Mesenchymal stem cell (in vitro differentiated cells and primary cell): ENCODE measurements around the gene MVD. TPM values are rescaled to one million over a fixed set of nuclear protein-coding genes. Genes with fewer than 3 reads are reported as not detected.

Source experiments
- DNase-seq: peaks from one replicate; pipeline ENCODE4 v3.0.0-alpha.2; 2013
- H2AFZ ChIP-seq: one replicate; pipeline ENCODE4 v1.6.1; 2013; ENCODE audit warnings: low read depth, mild to moderate bottlenecking, control low read depth, inconsistent platforms, low read length, moderate library complexity
- H2AK5ac ChIP-seq: 2 replicates; pipeline ENCODE4 v1.6.1; 2013; ENCODE audit warnings: low read length, moderate library complexity, mild to moderate bottlenecking, inconsistent platforms; ENCODE audit not compliant: severe bottlenecking
- H2BK120ac ChIP-seq: one replicate; pipeline ENCODE4 v1.6.1; 2013; ENCODE audit warnings: low read depth, mild to moderate bottlenecking, inconsistent platforms, low read length, moderate library complexity
- H2BK12ac ChIP-seq, 2 experiments: one replicate each; pipeline ENCODE4 v1.6.1; 2013; ENCODE audit warnings: inconsistent platforms in 2 of 2, low read length in 2 of 2, mild to moderate bottlenecking in 2 of 2, moderate library complexity in 2 of 2, control low read depth in 1 of 2
- H2BK15ac ChIP-seq: one replicate; pipeline ENCODE4 v1.6.1; 2013; ENCODE audit warnings: mild to moderate bottlenecking, low read depth, inconsistent platforms; ENCODE audit not compliant: poor library complexity, severe bottlenecking
- H2BK5ac ChIP-seq: 2 replicates; pipeline ENCODE4 v1.6.1; 2013; ENCODE audit warnings: low read depth, mild to moderate bottlenecking, low read length, control low read depth, inconsistent platforms; ENCODE audit not compliant: poor library complexity, severe bottlenecking
- H3K14ac ChIP-seq, 2 experiments: one replicate each; pipeline ENCODE4 v1.6.1; 2013; ENCODE audit warnings: inconsistent platforms in 2 of 2, low read length in 2 of 2, control low read depth in 1 of 2, mild to moderate bottlenecking in 1 of 2, moderate library complexity in 1 of 2
- H3K18ac ChIP-seq, 2 experiments: one replicate each; pipeline ENCODE4 v1.6.1; 2013; ENCODE audit warnings: inconsistent platforms in 2 of 2, low read length in 2 of 2, control low read depth in 1 of 2, low read depth in 1 of 2, mild to moderate bottlenecking in 1 of 2
- H3K23ac ChIP-seq, 2 experiments: one replicate each; pipeline ENCODE4 v1.6.1; 2013; ENCODE audit warnings: inconsistent platforms in 2 of 2, low read length in 2 of 2, mild to moderate bottlenecking in 2 of 2, moderate library complexity in 2 of 2, control low read depth in 1 of 2
- H3K27ac ChIP-seq: 2 replicates; pipeline ENCODE4 v1.5.1; 2013; ENCODE audit warnings: mild to moderate bottlenecking, moderate library complexity, low read length, control low read depth, inconsistent platforms; ENCODE audit not compliant: poor library complexity, severe bottlenecking
- H3K27me3 ChIP-seq, 2 experiments: 2 replicates each; pipeline versions ENCODE4 v1.6.1 to v1.7.0; 2013; ENCODE audit warnings: low read length in 2 of 2, mild to moderate bottlenecking in 2 of 2, moderate library complexity in 2 of 2, control low read depth in 1 of 2, inconsistent platforms in 1 of 2; ENCODE audit not compliant: control insufficient read depth in 1 of 2, insufficient read depth in 1 of 2
- H3K36me3 ChIP-seq, 2 experiments: 2 replicates each; pipeline versions ENCODE4 v1.6.1 to v1.7.0; 2013; ENCODE audit warnings: low read length in 2 of 2, control low read depth in 1 of 2, inconsistent platforms in 1 of 2, low read depth in 1 of 2, mild to moderate bottlenecking in 1 of 2; ENCODE audit not compliant: insufficient read depth in 2 of 2, control insufficient read depth in 1 of 2
- H3K4ac ChIP-seq, 2 experiments: one replicate each; pipeline ENCODE4 v1.6.1; 2013; ENCODE audit warnings: inconsistent platforms in 2 of 2, low read length in 2 of 2, mild to moderate bottlenecking in 2 of 2, moderate library complexity in 2 of 2, control low read depth in 1 of 2, low read depth in 1 of 2
- H3K4me1 ChIP-seq: 2 replicates; pipeline ENCODE4 v1.6.1; 2013; ENCODE audit warnings: low read depth, low read length, control low read depth; ENCODE audit not compliant: control insufficient read depth, insufficient read depth
- H3K4me2 ChIP-seq: 2 replicates; pipeline ENCODE4 v1.6.1; 2013; ENCODE audit warnings: low read length, mild to moderate bottlenecking, inconsistent platforms; ENCODE audit not compliant: poor library complexity, severe bottlenecking
- H3K4me3 ChIP-seq, 2 experiments: 2 replicates each; pipeline versions ENCODE4 v1.5.1 to v1.7.0; 2013; ENCODE audit warnings: low read length in 2 of 2, mild to moderate bottlenecking in 2 of 2, control low read depth in 1 of 2, low read depth in 1 of 2; ENCODE audit not compliant: insufficient read depth in 1 of 2
- H3K79me1 ChIP-seq: replicated peaks from 2 replicates; pipeline ENCODE4 v1.6.1; 2013; ENCODE audit warnings: mild to moderate bottlenecking, control low read depth, low read length, inconsistent platforms; ENCODE audit not compliant: poor library complexity, severe bottlenecking
- H3K9ac ChIP-seq: 2 replicates; pipeline ENCODE4 v1.7.0; 2013; ENCODE audit warnings: mild to moderate bottlenecking, low read length, moderate library complexity
- H3K9me3 ChIP-seq: 2 replicates; pipeline ENCODE4 v1.7.0; 2013; ENCODE audit warnings: mild to moderate bottlenecking, low read length; ENCODE audit not compliant: control insufficient read depth
- H4K8ac ChIP-seq: one replicate; pipeline ENCODE4 v1.6.1; 2013; ENCODE audit warnings: inconsistent platforms, mild to moderate bottlenecking, low read length, moderate library complexity
- H4K91ac ChIP-seq: one replicate; pipeline ENCODE4 v1.6.1; 2013; ENCODE audit warnings: mild to moderate bottlenecking, low read length, inconsistent platforms
- WGBS: methylation state at CpG from one replicate; pipeline ENCODE4 v1.1.7; 2013; ENCODE audit warnings: mixed read lengths; 5-methylcytosine and 5-hydroxymethylcytosine counted together
- polyA plus RNA-seq, 2 experiments: library from polyadenylated mRNA; stranded (reverse); fragments of 200-250 nt; gene quantifications; one replicate each; pipeline ENCODE4 v1.2.3, GENCODE V29; 2013

Gene MVD
- 120 TPM for polyA plus RNA-seq (2013, experiment 1 of 2)
- polyA plus RNA-seq (2013, experiment 2 of 2) = 109 TPM

GRCh38 chr16:88662843-88663606 lies at the start of gene MVD:
MVD (minus strand) TSS chr16:88663091; CDS start chr16:88663080, 11 bp downstream.
- Histone ChIP-seq H3K9me3 (no peaks in the 10 kb centered on the region), H3K18ac (peak within 1 kb of the TSS; percentile 95 to 97), H3K23ac (peak within 1 kb of the TSS; percentile 51 to 92), H3K4ac (peak within 1 kb of the TSS; percentile 94 to 99), H3K27me3 (no peaks in the 10 kb centered on the region), H3K14ac (peak within 1 kb of the TSS in 1 of 2 experiments; percentile 100), H4K8ac (peak within 1 kb of the TSS; percentile 94), H2BK15ac (peak within 1 kb of the TSS; percentile 97), H3K27ac (no peak within 1 kb of the TSS), H3K9ac (peak within 1 kb of the TSS; percentile 92), H2BK120ac (peak within 1 kb of the TSS; percentile 90), H3K4me2 (peak within 1 kb of the TSS; percentile 81), H2BK5ac (no peak within 1 kb of the TSS), H3K36me3 (peaks cover 17 to 22% of the 10 kb centered on the region in 2 experiments), H2BK12ac (peak within 1 kb of the TSS in 1 of 2 experiments; percentile 91), H2AK5ac (no peak within 1 kb of the TSS), H4K91ac (peak within 1 kb of the TSS; percentile 93), H3K79me1 (peaks cover 24% of the 10 kb centered on the region), H2AFZ (peak within 1 kb of the TSS; percentile 91), H3K4me1 (peaks cover 15% of the 10 kb centered on the region), H3K4me3 (peak within 1 kb of the TSS; percentile 92 to 97)
- WGBS = under 1% methylated on average over 73 of the region's 88 CpGs
- DNase-seq = peak; percentile 99

- H3K4me1 ChIP-seq = peaks cover 9% of the 10 kb centered on the region
- DNase-seq = no peak
- H4K91ac ChIP-seq = no peak overlapping the region
- WGBS = 91% methylated on average over 21 of the region's 25 CpGs
- no peaks in the 10 kb centered on the region for H3K27me3 ChIP-seq
- no peaks in the 10 kb centered on the region for H3K9me3 ChIP-seq
- no peak overlapping the region for H2BK12ac ChIP-seq
- no peak overlapping the region for H3K14ac ChIP-seq
- H3K36me3 ChIP-seq = peaks cover 43 to 79% of the 10 kb centered on the region in 2 experiments
- H2BK15ac ChIP-seq = no peak overlapping the region
- H4K8ac ChIP-seq = no peak overlapping the region
- H2BK120ac ChIP-seq = no peak overlapping the region
- no peak overlapping the region for H2AK5ac ChIP-seq
- H2AFZ ChIP-seq = no peak overlapping the region
- H3K27ac ChIP-seq = no peak overlapping the region
- H3K4me3 ChIP-seq = no peak overlapping the region
- H3K79me1 ChIP-seq = peaks cover 31% of the 10 kb centered on the region
- no peak overlapping the region for H2BK5ac ChIP-seq
- H3K9ac ChIP-seq = no peak overlapping the region
- H3K23ac ChIP-seq = no peak overlapping the region
- no peak overlapping the region for H3K4me2 ChIP-seq
- no peak overlapping the region for H3K18ac ChIP-seq
- no peak overlapping the region for H3K4ac ChIP-seq
These were observed 49.6 kb upstream of the MVD start for GRCh38 chr16:88712362-88712979.

GRCh38 chr16:88711750-88712340 lies 49.0 kb upstream of the MVD start:
- no peak overlapping the region for H2BK120ac ChIP-seq
- no peak overlapping the region for H4K8ac ChIP-seq
- H3K36me3 ChIP-seq = peaks cover 37 to 73% of the 10 kb centered on the region in 2 experiments
- no peaks in the 10 kb centered on the region for H3K9me3 ChIP-seq
- no peak overlapping the region for H3K18ac ChIP-seq
- WGBS = 89% methylated on average over 18 of the region's 18 CpGs
- DNase-seq = no peak
- H3K14ac ChIP-seq = no peak overlapping the region
- H2AFZ ChIP-seq = no peak overlapping the region
- H2BK5ac ChIP-seq = no peak overlapping the region
- no peak overlapping the region for H3K4me3 ChIP-seq
- H3K27me3 ChIP-seq = no peaks in the 10 kb centered on the region
- no peak overlapping the region for H3K9ac ChIP-seq
- no peak overlapping the region for H2BK12ac ChIP-seq
- H4K91ac ChIP-seq = no peak overlapping the region
- H3K4me2 ChIP-seq = no peak overlapping the region
- peaks cover 15% of the 10 kb centered on the region for H3K4me1 ChIP-seq
- H3K23ac ChIP-seq = no peak overlapping the region
- no peak overlapping the region for H2BK15ac ChIP-seq
- no peak overlapping the region for H3K27ac ChIP-seq
- H3K4ac ChIP-seq = no peak overlapping the region
- H3K79me1 ChIP-seq = peaks cover 33% of the 10 kb centered on the region
- no peak overlapping the region for H2AK5ac ChIP-seq

- H2BK5ac ChIP-seq = no peak overlapping the region
- no peak overlapping the region for H2BK15ac ChIP-seq
- H2AFZ ChIP-seq = no peak overlapping the region
- H3K9ac ChIP-seq = no peak overlapping the region
- H3K4me3 ChIP-seq = no peak overlapping the region
- H3K79me1 ChIP-seq = peaks cover 38% of the 10 kb centered on the region
- H4K8ac ChIP-seq = no peak overlapping the region
- H3K4me2 ChIP-seq = no peak overlapping the region
- no peak overlapping the region for H3K14ac ChIP-seq
- DNase-seq = no peak
- H3K27me3 ChIP-seq = no peaks in the 10 kb centered on the region
- no peak overlapping the region for H3K4ac ChIP-seq
- WGBS = 89% methylated on average over 15 of the region's 16 CpGs
- peaks cover 15% of the 10 kb centered on the region for H3K4me1 ChIP-seq
- H2BK120ac ChIP-seq = no peak overlapping the region
- H2AK5ac ChIP-seq = no peak overlapping the region
- H4K91ac ChIP-seq = no peak overlapping the region
- H3K18ac ChIP-seq = no peak overlapping the region
- no peak overlapping the region for H2BK12ac ChIP-seq
- no peaks in the 10 kb centered on the region for H3K9me3 ChIP-seq
- H3K27ac ChIP-seq = no peak overlapping the region
- H3K23ac ChIP-seq = no peak overlapping the region
- H3K36me3 ChIP-seq = peaks cover 24 to 60% of the 10 kb centered on the region in 2 experiments
These were observed 47.7 kb upstream of the MVD start for GRCh38 chr16:88710556-88710955.
